Daoy (cell line): ENCODE results near the gene SC5D. TPM values are rescaled to one million over a fixed set of nuclear protein-coding genes. Genes with fewer than 3 reads are reported as not detected.

Experiments used
- DNase-seq: peaks from one replicate; pipeline ENCODE4 v3.0.0-alpha.2; 2015; ENCODE audit warnings: low read depth
- total RNA-seq: library from RNA; depleted of rRNA; stranded (reverse); fragments of >200 nt; shearing (Covaris generic); gene quantifications from 2 replicates; pipeline ENCODE4 v1.2.3, GENCODE V29; 2014; rRNA removed

SC5D gene
- total RNA-seq, 1 experiment from 2014 or later: 39.3 TPM

DNA sequence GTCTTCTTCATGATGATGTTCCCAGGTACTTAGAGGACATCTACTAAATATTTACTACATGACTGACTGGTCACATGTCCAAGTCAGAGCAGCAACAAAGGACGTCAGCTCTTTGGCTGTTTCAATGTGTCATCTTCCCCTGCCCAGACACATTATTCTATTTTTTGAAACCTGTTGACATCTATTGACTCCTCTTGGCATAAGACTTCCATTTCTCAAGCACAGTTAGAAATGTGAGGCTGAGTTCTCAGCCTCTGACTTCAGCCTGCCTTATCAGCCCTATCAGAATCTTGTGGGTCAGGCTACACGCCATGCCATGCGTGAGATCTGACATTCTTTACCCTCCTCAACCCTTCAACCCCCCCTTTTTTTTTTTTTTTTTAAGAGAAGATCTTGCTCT, 63.8 kb downstream of the SC5D start:
- no peak for DNase-seq

Other genes with a start within 250 kb of the SC5D start
- gene TECTA, start 191.5 kb upstream of the SC5D start, total RNA-seq: 0.17 and 0.42 TPM in 2 replicates
- gene SORL1, start 159.5 kb downstream of the SC5D start, total RNA-seq: 1.5 and 1.6 TPM in 2 replicates